ENCODE measurements around the gene FRMPD2. TPM values are rescaled to one million over a fixed set of nuclear protein-coding genes. Genes with fewer than 3 reads are reported as not detected.

Gene FRMPD2
- total and polyA plus RNA-seq, 2 of the 4 experiments (the other 2 are of a cell fraction), result 0.18 TPM; not detected in 1

DNA sequence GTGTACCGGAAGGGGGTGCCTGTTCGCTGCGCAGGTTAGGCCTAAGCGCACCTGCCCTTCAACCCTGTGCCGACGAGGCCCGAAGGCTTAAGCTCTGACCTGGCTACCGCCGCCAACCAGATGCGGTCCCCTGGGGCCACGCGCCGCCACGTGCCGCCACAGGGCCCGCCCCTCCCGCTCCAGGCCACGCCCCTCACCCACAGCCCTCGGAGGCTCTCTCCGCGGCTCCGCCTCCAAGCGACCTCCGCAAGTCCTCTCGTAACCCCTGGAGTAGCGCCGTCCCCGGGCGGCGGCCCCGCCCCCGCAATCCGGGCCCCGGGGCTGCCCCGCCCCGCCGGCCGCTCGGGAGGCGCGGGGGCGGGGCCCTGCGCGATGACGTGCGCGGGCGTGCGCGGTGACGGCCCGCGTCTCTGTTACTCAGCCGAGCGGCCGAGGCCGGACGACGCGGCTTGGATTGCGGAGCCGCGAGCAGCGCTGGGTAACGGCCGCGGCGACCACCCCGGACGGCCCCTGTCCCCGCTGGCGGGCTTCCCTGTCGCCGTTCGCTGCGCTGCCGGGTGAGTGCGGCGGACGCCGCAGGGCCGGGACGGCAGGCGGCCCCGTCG lies 31.9 kb upstream of the FRMPD2 start, which contains the start of gene MAPK8 (continued):
- TF ChIP-seq RCOR1 (IDR thresholded peaks at IDR 0.05; ENCODE audit: insufficient replicate concordance, low read length), result no peak

DNA sequence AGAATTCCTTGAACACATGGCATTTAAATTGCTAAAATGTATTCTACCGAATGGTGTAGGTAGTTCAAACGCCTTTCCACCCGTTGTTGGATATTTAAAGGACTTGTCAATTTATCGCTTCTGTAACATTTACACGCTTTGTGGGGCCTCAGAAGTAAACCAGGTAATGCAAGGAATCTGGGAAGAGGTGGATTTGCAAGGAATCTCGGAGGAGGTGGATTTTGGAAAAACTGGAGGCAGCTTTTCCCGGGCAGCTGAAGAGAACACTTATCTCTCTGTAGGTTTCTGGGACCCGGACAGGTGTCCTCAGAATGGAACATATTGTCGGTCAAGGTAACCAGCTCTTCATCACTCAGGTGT lies 31.4 kb upstream of the FRMPD2 start:
- H3K27me3 ChIP-seq (ENCODE audit: control insufficient read depth, insufficient read depth, low read length), result peaks cover 8% of the 10 kb centered on the region
- no peak overlapping the region for H3K27ac ChIP-seq (ENCODE audit: insufficient read depth, low read length)
- H4K20me1 ChIP-seq (ENCODE audit: insufficient read depth, low read length), result peaks cover 29% of the 10 kb centered on the region
- peak overlapping the region; percentile 96 for H3K4me3 ChIP-seq (ENCODE audit: insufficient read depth, low read depth, low read length)
- no peaks in the 10 kb centered on the region for H3K9me3 ChIP-seq (ENCODE audit: control insufficient read depth, insufficient read depth, low read length)
- H3K56ac ChIP-seq (ENCODE audit: extremely low read depth, insufficient read depth, low read length), result no peak overlapping the region
- 60% methylated on average over 3 of the region's 9 CpGs; no CpG with 5 or more reads in 1 of the 2 experiments for WGBS, 2 experiments (ENCODE audit: extremely low coverage in 2 of 2, insufficient read length in 1 of 2)
- no peak overlapping the region for H2BK20ac ChIP-seq (ENCODE audit: low read depth, low read length)
- no peak overlapping the region for H4K91ac ChIP-seq (ENCODE audit: insufficient read depth, low read depth, low read length)
- DNase-seq (no peak), ATAC-seq (ENCODE audit: low read depth) (no peak)
- 0 out of 2 replicates have a peak, but pooled peaks cover 3% of the 10 kb centered on the region for H3K9me1 ChIP-seq (ENCODE audit: insufficient read depth, low read length)
- peak overlapping the region; percentile 85 for H3K4me2 ChIP-seq (ENCODE audit: low read depth, low read length)
- TF ChIP-seq RFX5 (IDR thresholded peaks at IDR 0.05; ENCODE audit: low read depth, low read length) (no peak), RAD21 (IDR thresholded peaks at IDR 0.05; ENCODE audit: low read length) (no peak), CEBPB (IDR thresholded peaks at IDR 0.05; ENCODE audit: low read depth, low read length) (no peak), FOS (IDR thresholded peaks at IDR 0.05; ENCODE audit: low read depth, low read length) (no peak)
- TF ChIP-seq, protein P1, sequence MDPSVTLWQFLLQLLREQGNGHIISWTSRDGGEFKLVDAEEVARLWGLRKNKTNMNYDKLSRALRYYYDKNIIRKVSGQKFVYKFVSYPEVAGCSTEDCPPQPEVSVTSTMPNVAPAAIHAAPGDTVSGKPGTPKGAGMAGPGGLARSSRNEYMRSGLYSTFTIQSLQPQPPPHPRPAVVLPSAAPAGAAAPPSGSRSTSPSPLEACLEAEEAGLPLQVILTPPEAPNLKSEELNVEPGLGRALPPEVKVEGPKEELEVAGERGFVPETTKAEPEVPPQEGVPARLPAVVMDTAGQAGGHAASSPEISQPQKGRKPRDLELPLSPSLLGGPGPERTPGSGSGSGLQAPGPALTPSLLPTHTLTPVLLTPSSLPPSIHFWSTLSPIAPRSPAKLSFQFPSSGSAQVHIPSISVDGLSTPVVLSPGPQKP (IDR thresholded peaks at IDR 0.05; ENCODE audit: borderline replicate concordance, low read depth, low read length), result no peak
- no peak overlapping the region for H2BK15ac ChIP-seq (ENCODE audit: low read depth, low read length)
- in situ Hi-C loops (cut with MboI; ENCODE audit: low sequenced_read_pairs) (no loop called here), dilution Hi-C loops (cut with HindIII; ENCODE audit: low sequenced_read_pairs, unreplicated experiment) (no loop called here), intact Hi-C loops (cut with micrococcal nuclease) (no loop called here)
- H3K4me1 ChIP-seq (ENCODE audit: control insufficient read depth, insufficient read depth, low read length), result peaks cover 8% of the 10 kb centered on the region
- CTCF ChIA-PET, result no interaction called here
- H2AK5ac ChIP-seq (ENCODE audit: low read depth, low read length), result no peak overlapping the region; the same call in 1 of the 2 replicates
- H3K79me1 ChIP-seq (ENCODE audit: low read depth in 1 of 2, low read length in 2 of 2), result peaks cover 4 to 36% of the 10 kb centered on the region in 2 experiments; a peak in 2 of 4 replicates
- peak overlapping the region; percentile 50; the same call in 1 of the 2 replicates for H3K18ac ChIP-seq (ENCODE audit: low read depth, low read length)
- BruUV-seq (replicated peaks), result no TSS peak
- H3K14ac ChIP-seq (replicated peaks; ENCODE audit: low read depth, low read length), result no peak overlapping the region
- H3K23ac ChIP-seq (ENCODE audit: low read depth, low read length), result no peak overlapping the region
- no peaks in the 10 kb centered on the region for H3K36me3 ChIP-seq (ENCODE audit: control insufficient read depth, insufficient read depth, low read length)
- peak overlapping the region; percentile 36; the same call in 1 of the 2 replicates for H3K4ac ChIP-seq (ENCODE audit: low read depth, low read length)
- H3K9ac ChIP-seq (ENCODE audit: low read depth, low read length), result peak overlapping the region; percentile 2; the same call in 1 of the 2 replicates
- no peak overlapping the region for H2BK120ac ChIP-seq (ENCODE audit: low read depth, low read length)
- H2AFZ ChIP-seq (replicated peaks; ENCODE audit: low read length, poor library complexity), result peak overlapping the region; percentile 90
- peak overlapping the region; percentile 46 for H4K5ac ChIP-seq (ENCODE audit: low read depth, low read length)
- H4K8ac ChIP-seq (ENCODE audit: low read depth in 2 of 2, low read length in 2 of 2), result peak overlapping the region; percentile 40 to 55; a peak in 2 of 4 replicates
- peak overlapping the region; percentile 43 for H2AK9ac ChIP-seq (replicated peaks; ENCODE audit: low read depth, low read length, poor library complexity)
- H2BK5ac ChIP-seq (ENCODE audit: low read depth, low read length, poor library complexity, severe bottlenecking), result no peak overlapping the region
- POLR2A ChIA-PET (ENCODE audit: unreplicated experiment), result no interaction called here
